ENCODE data around the gene P3H1. TPM values are rescaled to one million over a fixed set of nuclear protein-coding genes. Genes with fewer than 3 reads are reported as not detected.
A peak's percentile ranks its signal among the peaks of the same experiment; 100 is the strongest.

The P3H1 gene
- total RNA-seq, 4 donors from 2014 or later = 42.4 to 83.9 (median 65.1) TPM

- Histone ChIP-seq H3K4me3 (peak within 1 kb of the TSS; percentile 23 to 51 (median 32)), H3K27ac (peak within 1 kb of the TSS; percentile 54 to 85 (median 76)), H3K9me3 (no peaks in the 10 kb centered on the region), H3K27me3 (no peaks in the 10 kb centered on the region), H3K4me1 (peaks cover 0 to 62% (median 8%) of the 10 kb centered on the region in 4 donors), H3K36me3 (peaks cover 0 to 10% (median 0%) of the 10 kb centered on the region in 3 donors)
- DNase-seq (ENCODE audit: low spot score in 2 of 2) = no peak
- WGBS, 2 donors = 40 to 43% methylated on average over 25 to 27 of the region's 27 CpGs
- TF ChIP-seq POLR2A (IDR thresholded peaks at IDR 0.05) (peak in 1 of 2 donors; percentile 47), EP300 (IDR thresholded peaks at IDR 0.05) (peak; percentile 32 to 69), CTCF (IDR thresholded peaks at IDR 0.05) (no peak)
Measured at GRCh38 chr1:42739753-42740700, 26.8 kb downstream of the P3H1 start, which contains the start of gene CLDN19. Gene CLDN19, minus strand, starts transcription at chr1:42740236. Its CDS starts 173 bp downstream, at chr1:42740063.

GRCh38 chr1:42738678-42739226 is 28.1 kb downstream of the P3H1 start:
- TF ChIP-seq EP300 (IDR thresholded peaks at IDR 0.05) = no peak
- TF ChIP-seq CTCF (IDR thresholded peaks at IDR 0.05) = no peak
- no peak for TF ChIP-seq POLR2A (IDR thresholded peaks at IDR 0.05)
- 59 to 67% methylated on average over 7 of the region's 8 CpGs for WGBS, 2 donors
- no peak for DNase-seq (ENCODE audit: low spot score in 2 of 2)
- Histone ChIP-seq H3K36me3 (peaks cover 0 to 22% (median 0%) of the 10 kb centered on the region in 3 donors), H3K27ac (peak overlapping the region; percentile 54 to 85 (median 76)), H3K27me3 (no peaks in the 10 kb centered on the region), H3K4me3 (peak overlapping the region; percentile 8 to 51 (median 32)), H3K9me3 (no peaks in the 10 kb centered on the region), H3K4me1 (peaks cover 0 to 62% (median 8%) of the 10 kb centered on the region in 4 donors)

DNA sequence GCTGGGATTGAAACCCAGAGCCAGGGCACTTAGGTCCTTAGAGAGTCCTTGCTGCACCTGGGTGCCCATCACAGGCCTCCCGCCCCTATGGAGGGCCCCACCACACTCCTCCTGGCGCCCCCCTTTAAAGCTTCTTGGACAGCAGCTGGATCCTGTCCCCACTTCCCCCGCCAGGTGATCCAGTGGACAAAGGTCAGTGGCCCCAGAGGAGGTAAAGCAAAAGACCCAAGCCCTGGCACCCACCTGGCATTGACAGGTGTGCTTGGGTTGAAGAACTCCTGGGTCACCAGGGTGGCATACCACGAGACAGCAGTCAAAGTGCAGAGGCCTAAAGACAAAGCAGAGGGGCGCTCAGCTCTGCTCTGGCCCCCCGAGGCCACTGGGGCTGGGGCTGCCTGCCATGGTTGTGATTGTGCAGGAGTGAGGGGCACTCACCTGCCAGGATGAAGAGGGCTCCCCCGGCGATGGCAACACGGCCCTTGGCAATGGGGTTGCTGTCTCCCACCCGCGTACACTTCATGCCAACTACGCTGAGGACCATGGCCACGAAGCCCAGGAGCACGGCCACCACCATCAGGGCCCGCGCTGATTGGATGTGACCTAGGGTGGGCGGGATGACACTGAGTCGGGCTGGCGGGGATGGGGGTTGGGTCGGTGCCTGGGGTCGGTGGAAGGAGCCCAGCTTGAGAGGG is 28.7 kb downstream of the P3H1 start:
- Histone ChIP-seq H3K4me3 (peak overlapping the region in 3 of 4 donors; percentile 30 to 51 (median 33)), H3K9me3 (no peaks in the 10 kb centered on the region), H3K36me3 (peaks cover 0 to 27% (median 0%) of the 10 kb centered on the region in 3 donors), H3K27ac (peak overlapping the region; percentile 40 to 85 (median 76)), H3K4me1 (peaks cover 0 to 62% (median 8%) of the 10 kb centered on the region in 4 donors), H3K27me3 (no peaks in the 10 kb centered on the region)
- TF ChIP-seq EP300 (IDR thresholded peaks at IDR 0.05) = no peak
- TF ChIP-seq POLR2A (IDR thresholded peaks at IDR 0.05) = no peak
- TF ChIP-seq CTCF (IDR thresholded peaks at IDR 0.05) = no peak
- no peak for DNase-seq (ENCODE audit: low spot score in 2 of 2)
- WGBS, 2 donors = 60 to 73% methylated on average over 19 to 21 of the region's 21 CpGs

DNA sequence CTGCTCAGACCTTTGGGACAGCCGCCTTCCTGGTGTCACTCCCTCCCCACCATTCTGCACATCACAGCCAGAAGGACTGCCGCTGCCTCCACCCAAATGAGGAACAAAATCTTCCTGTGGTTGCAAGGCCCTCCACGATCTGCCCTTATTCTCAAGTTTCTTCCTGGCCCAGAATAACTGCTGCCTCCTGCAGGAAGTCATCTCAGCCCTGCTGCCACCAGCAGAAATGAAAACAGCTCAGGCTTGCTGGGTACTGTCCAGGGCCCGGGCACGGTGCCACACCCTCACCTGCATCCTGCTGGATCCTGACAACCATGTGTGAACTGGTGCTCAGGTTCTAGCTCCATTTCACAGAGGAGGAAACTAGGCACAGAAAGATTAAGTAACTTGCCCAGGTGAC is 29.6 kb downstream of the P3H1 start:
- peaks cover 0 to 27% (median 0%) of the 10 kb centered on the region in 3 donors for H3K36me3 ChIP-seq
- TF ChIP-seq EP300 (IDR thresholded peaks at IDR 0.05) (no peak), POLR2A (IDR thresholded peaks at IDR 0.05) (no peak), CTCF (IDR thresholded peaks at IDR 0.05) (no peak)
- peak overlapping the region in 2 of 4 donors; percentile 74 to 85 for H3K27ac ChIP-seq
- peaks cover 0 to 53% (median 8%) of the 10 kb centered on the region in 4 donors for H3K4me1 ChIP-seq
- no peaks in the 10 kb centered on the region for H3K9me3 ChIP-seq
- no peak for DNase-seq (ENCODE audit: low spot score in 2 of 2)
- H3K4me3 ChIP-seq = peak overlapping the region in 1 of 4 donors; percentile 51
- WGBS, 2 donors = 35 to 61% methylated on average over 5 of the region's 5 CpGs
- no peaks in the 10 kb centered on the region for H3K27me3 ChIP-seq
